Hematopoietic multipotent progenitor cell treated with erythropoietin and hydrocortisone succinate and interleukin-3 and kit ligand, for 15 days (in vitro differentiated cells): ENCODE results near the gene KHK.

Experiments
- DNase-seq: peaks from one replicate; pipeline ENCODE4 v3.0.0-alpha.2; 2015; ENCODE audit warnings: low spot score

Gene KHK

DNA sequence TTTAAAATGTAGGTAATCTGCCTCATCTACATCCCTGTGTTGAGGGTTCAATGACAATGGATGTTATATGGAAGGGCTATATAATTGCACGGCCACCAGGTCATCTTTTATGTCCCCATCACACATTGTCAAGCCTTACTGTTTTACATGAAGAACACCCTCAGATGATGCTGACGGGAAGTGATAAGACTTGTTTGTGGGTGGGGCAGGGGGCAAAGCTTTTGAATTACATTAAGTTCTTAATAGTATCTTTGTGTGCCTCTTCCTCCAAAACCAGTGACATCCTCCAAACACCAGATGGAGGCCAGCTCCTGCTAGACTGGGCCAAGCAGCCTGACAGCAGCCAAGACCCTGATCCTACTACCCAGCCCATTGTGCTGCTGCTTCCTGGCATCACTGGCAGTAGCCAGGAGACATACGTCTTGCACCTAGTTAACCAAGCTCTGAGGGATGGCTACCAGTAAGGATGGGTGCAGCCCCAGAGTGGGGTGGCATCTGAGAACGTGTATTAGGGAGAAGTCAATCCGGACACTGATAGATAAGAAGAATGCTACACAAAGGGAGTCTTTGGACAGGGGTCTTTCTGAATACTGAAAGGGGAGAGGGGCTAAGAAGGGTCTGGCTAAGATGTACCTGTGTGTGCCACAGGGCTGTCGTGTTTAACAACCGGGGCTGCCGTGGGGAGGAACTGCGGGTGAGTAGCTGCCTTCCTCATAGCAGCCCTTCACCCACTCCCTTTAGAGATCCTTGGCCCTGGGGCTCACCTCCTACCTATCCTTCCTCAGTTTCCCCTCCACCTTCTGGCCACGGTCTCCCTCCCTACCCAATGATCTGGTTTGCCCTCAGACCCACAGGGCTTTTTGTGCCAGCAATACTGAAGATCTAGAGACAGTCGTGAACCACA is 42.3 kb downstream of the KHK start:
- no peak for DNase-seq

DNA sequence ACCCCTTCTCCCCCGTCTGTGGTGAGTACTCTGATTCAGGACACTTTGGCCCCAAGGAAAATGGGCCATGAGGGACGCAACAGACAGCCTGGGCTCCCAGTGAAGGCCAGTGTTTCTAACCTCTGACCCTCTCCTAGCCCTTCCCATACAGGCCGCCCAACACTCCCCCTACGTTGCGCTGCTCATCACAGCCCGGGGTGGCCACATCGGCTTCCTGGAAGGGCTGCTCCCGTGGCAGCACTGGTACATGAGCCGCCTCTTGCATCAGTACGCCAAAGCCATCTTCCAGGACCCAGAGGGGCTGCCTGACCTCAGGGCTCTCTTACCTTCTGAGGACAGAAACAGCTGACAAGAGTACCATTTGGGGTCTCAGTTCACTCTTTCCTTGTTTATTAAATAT is 43.8 kb downstream of the KHK start:
- DNase-seq: no peak

DNA sequence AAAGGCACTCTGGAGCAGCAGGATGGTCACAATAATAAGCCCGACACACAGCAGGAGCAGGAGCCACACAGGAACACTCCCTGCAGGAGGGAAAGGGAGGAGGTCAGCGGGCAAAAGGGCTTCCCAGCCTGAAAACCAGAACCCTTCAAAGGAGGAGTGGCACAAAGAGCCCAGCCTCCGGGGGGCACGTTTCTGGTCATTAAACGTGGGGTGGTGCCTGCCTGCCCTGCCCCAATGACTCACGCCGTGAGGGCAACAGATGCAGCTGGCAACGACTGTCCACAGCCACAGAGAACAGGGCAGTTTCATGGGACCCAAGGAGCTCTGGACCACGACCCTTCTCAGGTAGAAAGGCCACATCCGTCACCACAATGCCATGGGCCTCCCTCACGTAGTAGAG is 44.9 kb downstream of the KHK start:
- no peak for DNase-seq

DNA sequence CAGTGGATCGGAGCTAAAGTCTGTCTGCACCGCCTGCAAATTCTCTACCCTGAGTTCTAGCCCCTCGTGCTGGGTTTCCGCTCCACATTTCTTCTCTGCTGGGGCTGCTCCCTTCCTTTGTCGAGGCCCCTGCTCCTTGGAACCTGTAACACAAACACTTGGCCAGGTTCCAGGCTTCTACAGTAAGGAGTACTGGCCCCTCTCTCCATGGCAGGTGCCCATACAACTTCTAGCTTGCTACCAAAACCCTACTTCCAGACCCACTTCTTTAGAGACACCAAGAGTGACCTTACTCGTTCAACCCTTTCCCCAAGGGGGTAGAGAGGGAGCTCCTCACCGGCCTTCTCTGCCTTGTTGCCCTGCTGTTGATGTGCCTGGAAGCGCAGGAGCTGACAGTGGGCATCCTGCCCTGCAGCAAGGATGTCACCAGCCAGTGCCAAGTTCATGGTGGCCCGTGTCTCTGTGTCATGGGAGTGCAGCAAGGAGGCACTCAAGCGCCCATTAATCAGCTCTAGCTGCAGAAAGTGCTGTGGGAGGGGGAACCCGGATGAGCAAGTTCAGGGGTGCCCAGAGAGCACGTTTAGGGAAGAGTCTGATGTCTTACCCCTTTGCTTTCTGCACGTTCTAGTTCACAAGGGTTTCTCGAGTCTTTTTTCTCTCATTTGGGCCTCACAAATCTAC is 46.8 kb downstream of the KHK start:
- DNase-seq: peak; percentile 17

DNA sequence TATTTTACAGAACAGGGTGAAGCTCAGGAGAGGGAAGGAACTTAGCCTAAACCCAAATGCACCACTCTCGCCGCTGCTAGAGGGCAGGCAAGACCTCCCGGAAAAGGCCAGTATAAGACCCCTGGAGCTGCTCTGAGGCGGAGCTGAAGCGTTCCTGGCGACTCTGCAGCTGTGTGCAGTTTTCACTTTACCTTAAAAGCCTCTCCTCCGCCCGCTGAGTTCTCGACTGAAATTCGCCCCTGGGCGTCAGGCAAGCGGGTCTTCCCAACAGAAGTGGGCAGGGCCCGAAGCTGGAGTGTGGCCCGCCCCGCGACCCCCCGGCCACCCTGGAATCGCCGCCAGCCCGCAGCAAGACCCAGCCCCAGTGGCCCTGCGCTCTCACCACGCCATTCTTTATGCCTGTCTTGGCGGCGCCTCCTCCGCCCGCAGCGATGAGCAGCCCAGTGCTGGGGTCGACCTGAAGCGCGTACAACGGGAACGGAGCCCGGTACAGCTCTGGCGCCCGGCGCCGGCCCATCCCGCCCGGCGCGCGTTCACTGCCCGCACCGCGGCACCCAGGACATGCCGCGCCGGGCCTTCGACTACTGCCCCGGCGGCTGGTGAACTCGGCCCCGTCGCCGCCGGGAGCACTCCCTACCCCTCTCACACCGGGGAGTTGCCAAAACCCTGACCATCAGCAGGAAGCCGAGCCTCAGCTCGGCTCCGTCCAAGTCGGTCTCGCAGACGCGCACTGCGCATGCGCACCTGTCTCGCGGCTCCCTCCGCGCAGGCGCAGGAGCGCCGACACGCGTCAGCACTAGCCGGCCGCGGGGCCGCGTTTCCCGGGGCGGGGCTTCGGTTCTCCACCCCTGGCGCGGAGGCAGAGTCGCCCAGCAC is 47.6 kb downstream of the KHK start, which contains the start of gene PREB:
PREB (minus strand) TSS at position 732 of the 876 bp plus-strand sequence; CDS start at position 517, 215 bp downstream.
- peak; percentile 99 for DNase-seq

DNA sequence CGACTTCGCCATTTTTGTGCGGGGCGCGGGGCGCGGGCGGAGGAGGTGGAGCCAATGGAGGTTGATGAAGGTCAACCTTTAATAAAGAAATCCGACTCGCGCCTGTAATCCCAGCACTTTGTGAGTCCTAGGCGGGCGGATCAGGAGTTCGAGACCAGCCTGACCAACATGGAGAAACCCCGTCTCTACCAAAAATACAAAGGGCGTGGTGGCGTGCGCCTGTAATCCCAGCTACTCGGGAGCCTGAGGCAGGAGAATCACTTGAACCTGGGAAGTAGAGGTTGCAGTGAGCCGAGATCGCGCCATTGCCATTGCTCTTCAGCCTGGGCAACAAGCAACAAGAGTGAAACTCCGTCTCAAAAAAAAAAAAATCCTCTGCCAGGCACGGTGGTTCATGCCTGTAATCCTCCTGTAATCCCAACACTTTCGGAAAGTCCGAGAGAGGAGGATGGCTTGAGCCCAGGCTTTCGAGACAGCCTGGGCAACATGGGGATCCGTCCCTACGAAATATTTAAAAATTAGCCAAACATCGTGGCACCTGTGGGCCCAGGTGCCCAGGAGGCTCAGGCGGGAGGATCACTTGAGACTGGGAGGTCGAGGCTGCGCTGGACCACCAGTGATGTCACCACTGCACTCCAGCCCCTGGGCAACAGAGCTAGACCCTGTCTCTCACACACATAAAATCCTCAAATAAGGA is 48.4 kb downstream of the KHK start:
- DNase-seq: no peak

- no peak for DNase-seq
Measured at GRCh38 chr2:27135478-27135955, 48.9 kb downstream of the KHK start.

- DNase-seq: no peak
Measured at GRCh38 chr2:27136751-27137150, 50.2 kb downstream of the KHK start.

- no peak for DNase-seq
Measured at GRCh38 chr2:27137322-27137935, 50.9 kb downstream of the KHK start.

- no peak for DNase-seq
Measured at GRCh38 chr2:27138111-27138510, 51.5 kb downstream of the KHK start.

DNA sequence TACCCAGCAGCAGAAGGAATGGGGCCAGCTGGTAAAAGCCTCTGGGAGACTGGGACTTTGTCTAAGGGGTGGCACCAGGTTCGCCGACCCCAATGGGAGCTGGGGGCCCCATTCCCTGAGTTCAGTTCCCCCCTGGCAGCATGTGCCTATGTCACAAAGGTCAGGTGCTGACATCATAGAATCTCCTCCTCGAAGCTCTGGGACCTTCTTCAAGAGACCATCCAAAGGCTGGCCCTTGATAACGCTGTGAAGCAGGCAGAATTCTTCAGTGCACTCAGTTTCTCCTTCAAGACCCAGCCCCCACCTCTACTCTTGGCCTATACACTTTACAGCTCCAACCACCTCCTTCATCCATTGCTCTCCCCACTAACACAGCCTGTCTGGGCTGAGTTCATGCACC is 52.7 kb downstream of the KHK start, which contains the start of gene PRR30:
PRR30 (minus strand) TSS at position 101 of the 400 bp plus-strand sequence. CDS start 1,081 bp downstream, outside the sequence.
- DNase-seq: no peak

DNA sequence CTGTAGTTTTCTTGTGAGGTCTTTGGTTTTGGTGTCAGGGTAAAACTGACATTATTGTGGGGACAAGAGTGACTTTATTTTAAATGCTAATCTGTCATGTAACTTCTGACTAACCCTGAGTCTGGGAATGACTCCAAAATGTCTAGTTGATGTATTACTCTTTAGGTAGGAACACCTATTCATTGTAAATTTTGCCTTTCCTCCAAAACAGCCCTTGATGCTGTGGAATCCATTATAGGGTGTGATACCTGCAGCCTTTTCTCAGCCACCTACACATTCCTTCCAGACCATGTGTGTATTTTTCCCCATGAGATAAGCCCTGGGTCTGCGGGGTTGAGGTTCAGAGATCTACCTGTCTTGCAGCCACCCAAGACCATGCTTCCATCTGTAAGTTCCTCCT is 56.7 kb downstream of the KHK start:
- DNase-seq: no peak

- no peak for DNase-seq
Measured at GRCh38 chr2:27145682-27146081, 59.1 kb downstream of the KHK start.

DNA sequence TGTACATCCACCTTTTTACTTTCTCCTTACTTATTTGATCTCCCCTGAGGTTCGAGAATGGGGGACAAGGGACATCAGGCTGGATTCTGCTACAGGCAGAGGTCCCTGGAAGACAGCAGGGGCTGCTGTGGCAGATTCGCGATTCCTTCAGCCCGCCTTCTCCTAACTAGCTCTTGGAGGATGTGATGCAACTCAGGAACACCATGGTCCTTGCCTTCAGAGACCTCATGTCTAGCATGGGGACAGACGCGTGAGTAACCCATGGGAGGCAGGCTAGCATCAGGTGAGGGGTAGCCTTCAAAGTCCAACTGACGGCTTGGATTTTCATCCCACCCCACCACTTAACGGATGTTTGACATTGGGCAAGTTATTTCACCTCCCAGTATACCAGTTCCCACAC is 61.4 kb downstream of the KHK start:
- no peak for DNase-seq

- DNase-seq: no peak
Measured at GRCh38 chr2:27148801-27149439, 62.3 kb downstream of the KHK start, which contains the start of gene TCF23. TSS of gene TCF23 (plus strand) at chr2:27149004. CDS start at chr2:27149134, 130 bp downstream.

DNA sequence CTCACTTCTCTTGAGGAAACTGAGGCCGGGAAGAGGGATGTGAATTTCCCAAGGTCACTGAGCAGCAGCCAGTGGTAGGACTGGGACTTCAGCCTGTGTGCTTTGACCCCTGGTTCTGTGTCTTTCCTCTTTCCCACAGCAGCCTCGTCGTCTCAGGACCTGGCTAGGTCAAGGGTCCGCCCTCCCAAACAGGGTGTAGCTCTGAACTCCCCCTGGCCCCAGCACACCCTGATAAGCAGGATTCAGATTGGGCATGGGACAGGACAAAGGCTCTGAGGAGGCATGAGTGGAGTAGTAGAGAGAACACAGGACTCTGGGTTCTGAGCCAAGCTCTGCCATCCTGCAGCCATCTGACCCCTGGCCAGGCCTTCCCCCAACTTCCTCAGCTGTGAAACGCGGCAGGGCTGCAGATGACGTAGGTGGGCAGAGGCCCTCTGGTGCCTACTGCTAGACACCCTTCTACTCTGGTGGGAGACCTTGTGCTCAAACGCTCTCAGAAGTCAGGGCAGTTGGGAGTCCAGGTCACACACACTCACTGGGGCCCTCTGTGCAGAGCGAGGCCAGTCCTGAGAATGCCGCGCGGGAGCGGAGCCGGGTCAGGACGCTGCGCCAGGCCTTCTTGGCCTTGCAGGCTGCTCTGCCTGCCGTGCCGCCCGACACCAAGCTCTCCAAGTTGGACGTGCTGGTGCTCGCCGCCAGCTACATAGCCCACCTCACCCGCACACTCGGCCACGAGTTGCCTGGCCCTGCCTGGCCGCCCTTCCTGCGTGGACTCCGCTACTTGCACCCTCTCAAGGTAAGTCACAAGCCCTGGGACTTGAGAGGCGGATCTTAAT is 63.2 kb downstream of the KHK start:
- DNase-seq: no peak
